Measurements from ENCODE around the gene IL34. TPM values are rescaled to one million over a fixed set of nuclear protein-coding genes. Genes with fewer than 3 reads are reported as not detected.

The IL34 gene
- 4.9 TPM in 1 of 2 replicates, not detected in the other for total RNA-seq

GRCh38 chr16:70646260-70647241, at the start of gene IL34:
IL34 (plus strand) TSS chr16:70646559; CDS start chr16:70646948, 389 bp downstream.

DNA sequence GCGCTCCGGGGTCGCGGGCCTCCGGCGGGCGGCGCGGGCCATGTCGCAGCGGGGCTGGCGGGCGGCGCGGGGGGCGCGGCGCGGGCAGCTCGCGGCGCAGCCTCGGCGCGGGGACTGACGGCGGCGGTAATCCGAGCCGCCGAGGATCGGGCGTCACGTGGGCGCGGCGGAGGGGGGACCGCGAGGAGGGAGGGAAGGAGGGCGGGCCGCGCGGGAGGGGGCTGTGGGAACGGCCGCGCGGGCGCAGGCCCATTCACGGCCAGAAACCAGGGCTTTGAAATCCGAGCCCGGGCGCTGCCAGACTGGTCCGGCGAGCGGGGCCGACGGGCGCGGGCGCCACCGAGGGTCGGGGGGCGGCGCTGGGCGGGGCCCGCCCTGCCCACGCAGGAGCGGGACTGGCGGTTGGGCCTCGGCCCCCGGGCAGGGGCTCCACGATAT, 39.6 kb downstream of the IL34 start, which contains the start of gene MTSS2:
MTSS2 (minus strand) TSS at position 116 of the 438 bp plus-strand sequence. CDS start 262 bp downstream, outside the sequence.

Other genes with a start within 250 kb of the IL34 start
- gene ST3GAL2, start 207.5 kb upstream of the IL34 start, total RNA-seq: 35.3 and 41.0 TPM in 2 replicates
- gene FCSK, start 192.0 kb upstream of the IL34 start, total RNA-seq: 5.6 and 7.9 TPM in 2 replicates
- gene COG4, start 123.0 kb upstream of the IL34 start, total RNA-seq: 40.8 and 62.1 TPM in 2 replicates
- gene SF3B3, start 122.7 kb upstream of the IL34 start, total RNA-seq: 73.7 and 98.3 TPM in 2 replicates
- gene MTSS2, start 39.5 kb downstream of the IL34 start, total RNA-seq: 18.6 and 20.4 TPM in 2 replicates
- gene VAC14, start 154.6 kb downstream of the IL34 start, total RNA-seq: 20.0 and 21.1 TPM in 2 replicates

Measured in cardiac atrium fibroblast (primary cell).